NCI-H345 (cell line): ENCODE results near the gene MANEA.
"Not testable (repeated sequence)": the region's sequence is repeated elsewhere in the genome, so short reads cannot be mapped to it uniquely, and the experiment has no call there.

Source experiments
- DNase-seq: peaks from one replicate; lab custom pipeline; 2025; lab: John Stamatoyannopoulos, UW

Gene MANEA

GRCh38 chr6:95577304-95578105, at the start of gene MANEA:
MANEA (plus strand) TSS chr6:95577535; CDS start chr6:95586440, 8,905 bp downstream.
- DNase-seq = peak; percentile 84

GRCh38 chr6:95529762-95530161, 47.6 kb upstream of the MANEA start:
- DNase-seq = no peak

GRCh38 chr6:95530176-95530819, 47.0 kb upstream of the MANEA start:
- no peak for DNase-seq

GRCh38 chr6:95543798-95544197, 33.5 kb upstream of the MANEA start:
- no peak for DNase-seq

GRCh38 chr6:95544517-95545225, 32.7 kb upstream of the MANEA start:
- no peak for DNase-seq

- no peak for DNase-seq
Measured at GRCh38 chr6:95545226-95545625, 32.1 kb upstream of the MANEA start.

- no peak for DNase-seq
Measured at GRCh38 chr6:95545686-95546085, 31.6 kb upstream of the MANEA start.

GRCh38 chr6:95546148-95546547, 31.2 kb upstream of the MANEA start:
- DNase-seq = no peak

- DNase-seq = no peak
Measured at GRCh38 chr6:95547043-95547442, 30.3 kb upstream of the MANEA start.

- no peak for DNase-seq
Measured at GRCh38 chr6:95548188-95548786, 29.0 kb upstream of the MANEA start.

- no peak for DNase-seq
Measured at GRCh38 chr6:95551678-95552324, 25.5 kb upstream of the MANEA start.

- no peak for DNase-seq
Measured at GRCh38 chr6:95553880-95554279, 23.5 kb upstream of the MANEA start.

GRCh38 chr6:95560956-95561355, 16.4 kb upstream of the MANEA start:
- DNase-seq = not testable (repeated sequence)

- DNase-seq = no peak
Measured at GRCh38 chr6:95569560-95569959, 7.8 kb upstream of the MANEA start.

GRCh38 chr6:95572098-95572497, 5.2 kb upstream of the MANEA start:
- no peak for DNase-seq

- no peak for DNase-seq
Measured at GRCh38 chr6:95574811-95575210, 2.5 kb upstream of the MANEA start.

GRCh38 chr6:95576218-95576997, 927 bp upstream of the MANEA start:
- no peak for DNase-seq

GRCh38 chr6:95576998-95577303, 384 bp upstream of the MANEA start:
- peak; percentile 49 for DNase-seq

GRCh38 chr6:95578106-95578410, 723 bp downstream of the MANEA start:
- peak; percentile 52 for DNase-seq

GRCh38 chr6:95581073-95581472, 3.7 kb downstream of the MANEA start:
- DNase-seq = no peak

- DNase-seq = not testable (repeated sequence)
Measured at GRCh38 chr6:95584226-95584625, 6.9 kb downstream of the MANEA start.

- DNase-seq = no peak
Measured at GRCh38 chr6:95587989-95588388, 10.7 kb downstream of the MANEA start.
